Parathyroid adenoma (tissue), 2 donors: Measurements from ENCODE around the gene PNMA8C.

Source experiments
- H2AFZ ChIP-seq: fragments of 300-600 bp; sonication (generic); one replicate; pipeline ENCODE4 v1.7.0; 2017; ENCODE audit warnings: antibody characterized with exemption, mild to moderate bottlenecking
- H3K27ac ChIP-seq: fragments of 300-600 bp; sonication (generic); one replicate; pipeline ENCODE4 v1.7.0; 2017
- H3K27me3 ChIP-seq: fragments of 300-600 bp; sonication (generic); one replicate; pipeline ENCODE4 v1.7.0; 2017; ENCODE audit warnings: low read length; ENCODE audit not compliant: control insufficient read depth, insufficient read depth
- H3K36me3 ChIP-seq: fragments of 300-600 bp; sonication (generic); one replicate; pipeline ENCODE4 v1.7.0; 2017; ENCODE audit warnings: low read length; ENCODE audit not compliant: control insufficient read depth, insufficient read depth
- H3K4me1 ChIP-seq: fragments of 300-600 bp; sonication (generic); one replicate; pipeline ENCODE4 v1.7.0; 2017; ENCODE audit warnings: control low read depth
- H3K4me2 ChIP-seq: fragments of 300-600 bp; sonication (generic); one replicate; pipeline ENCODE4 v1.7.0; 2017; ENCODE audit warnings: low read length
- H3K4me3 ChIP-seq: fragments of 300-600 bp; sonication (generic); one replicate; pipeline ENCODE4 v1.7.0; 2017; ENCODE audit warnings: low read depth, low read length
- H3K79me2 ChIP-seq: fragments of 300-600 bp; sonication (generic); one replicate; pipeline ENCODE4 v1.7.0; 2017; ENCODE audit warnings: control low read depth
- H3K9ac ChIP-seq: fragments of 300-600 bp; sonication (generic); one replicate; pipeline ENCODE4 v1.7.0; 2017; ENCODE audit warnings: mild to moderate bottlenecking
- H3K9me3 ChIP-seq: fragments of 300-600 bp; sonication (generic); one replicate; pipeline ENCODE4 v1.7.0; 2017; ENCODE audit warnings: low read length; ENCODE audit not compliant: control insufficient read depth
- TF ChIP-seq, protein P1 (sequence below): fragments of 300-600 bp; sonication (generic); IDR thresholded peaks from one replicate; pipeline ENCODE4 v1.7.0; 2017; ENCODE audit warnings: antibody characterized with exemption, mild to moderate bottlenecking
- donor health status: primary hyperparathyroidism.

PNMA8C gene

DNA sequence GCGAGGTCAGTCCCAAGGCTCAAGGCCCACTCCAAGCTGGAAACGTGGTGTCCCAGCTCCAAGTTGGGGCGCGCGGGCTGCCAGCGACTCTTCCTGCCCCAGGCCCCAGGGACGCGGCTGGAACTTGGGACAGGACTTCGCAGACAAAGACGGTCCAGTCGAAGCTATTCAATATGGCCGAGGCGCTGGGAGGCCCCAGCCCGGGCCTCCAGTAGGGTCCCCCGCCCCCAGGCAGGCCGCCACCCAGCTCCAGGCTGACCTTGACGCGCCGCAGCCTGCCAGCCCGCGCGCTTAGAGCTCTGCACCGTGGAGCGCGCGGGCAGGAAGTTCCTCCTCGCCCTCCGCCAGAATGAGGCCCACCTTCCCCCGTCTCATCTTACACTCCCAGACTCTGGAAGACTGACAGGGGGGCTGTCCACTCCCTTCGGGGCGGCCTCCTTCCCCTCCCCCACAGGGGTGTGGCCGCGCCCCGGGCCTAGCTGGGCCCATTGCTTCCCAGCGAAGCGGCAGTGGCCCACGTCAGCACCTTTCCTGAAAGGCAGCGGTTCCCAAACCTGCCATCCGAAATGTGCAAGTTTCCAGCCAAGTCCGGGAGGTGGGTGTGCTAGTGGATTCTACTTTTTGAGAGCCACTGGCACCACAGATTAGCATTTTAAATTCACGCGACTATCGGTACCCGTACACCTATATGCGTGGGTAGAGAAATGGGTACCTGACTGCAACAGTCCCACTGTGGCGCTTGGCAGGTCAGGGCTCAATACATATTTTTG, 15.3 kb downstream of the PNMA8C start, which contains the start of gene CCDC8:
Gene CCDC8 (minus strand): TSS at position 303 of the 770 bp plus-strand sequence. CDS start 754 bp downstream, outside the sequence.
- H3K9ac ChIP-seq, result no peak within 1 kb of the TSS
- H3K27me3 ChIP-seq, result no peaks in the 10 kb centered on the region
- H3K4me1 ChIP-seq, result peaks cover 10% of the 10 kb centered on the region
- no peaks in the 10 kb centered on the region for H3K9me3 ChIP-seq
- H3K36me3 ChIP-seq, result no peaks in the 10 kb centered on the region
- H3K27ac ChIP-seq, result peak within 1 kb of the TSS; percentile 52
- peak within 1 kb of the TSS; percentile 81 for H2AFZ ChIP-seq
- H3K4me3 ChIP-seq, result peak within 1 kb of the TSS; percentile 95
- TF ChIP-seq, protein P1, sequence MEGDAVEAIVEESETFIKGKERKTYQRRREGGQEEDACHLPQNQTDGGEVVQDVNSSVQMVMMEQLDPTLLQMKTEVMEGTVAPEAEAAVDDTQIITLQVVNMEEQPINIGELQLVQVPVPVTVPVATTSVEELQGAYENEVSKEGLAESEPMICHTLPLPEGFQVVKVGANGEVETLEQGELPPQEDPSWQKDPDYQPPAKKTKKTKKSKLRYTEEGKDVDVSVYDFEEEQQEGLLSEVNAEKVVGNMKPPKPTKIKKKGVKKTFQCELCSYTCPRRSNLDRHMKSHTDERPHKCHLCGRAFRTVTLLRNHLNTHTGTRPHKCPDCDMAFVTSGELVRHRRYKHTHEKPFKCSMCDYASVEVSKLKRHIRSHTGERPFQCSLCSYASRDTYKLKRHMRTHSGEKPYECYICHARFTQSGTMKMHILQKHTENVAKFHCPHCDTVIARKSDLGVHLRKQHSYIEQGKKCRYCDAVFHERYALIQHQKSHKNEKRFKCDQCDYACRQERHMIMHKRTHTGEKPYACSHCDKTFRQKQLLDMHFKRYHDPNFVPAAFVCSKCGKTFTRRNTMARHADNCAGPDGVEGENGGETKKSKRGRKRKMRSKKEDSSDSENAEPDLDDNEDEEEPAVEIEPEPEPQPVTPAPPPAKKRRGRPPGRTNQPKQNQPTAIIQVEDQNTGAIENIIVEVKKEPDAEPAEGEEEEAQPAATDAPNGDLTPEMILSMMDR, result no peak
- H3K4me2 ChIP-seq, result peak within 1 kb of the TSS; percentile 99
- H3K79me2 ChIP-seq, result no peaks in the 10 kb centered on the region

DNA sequence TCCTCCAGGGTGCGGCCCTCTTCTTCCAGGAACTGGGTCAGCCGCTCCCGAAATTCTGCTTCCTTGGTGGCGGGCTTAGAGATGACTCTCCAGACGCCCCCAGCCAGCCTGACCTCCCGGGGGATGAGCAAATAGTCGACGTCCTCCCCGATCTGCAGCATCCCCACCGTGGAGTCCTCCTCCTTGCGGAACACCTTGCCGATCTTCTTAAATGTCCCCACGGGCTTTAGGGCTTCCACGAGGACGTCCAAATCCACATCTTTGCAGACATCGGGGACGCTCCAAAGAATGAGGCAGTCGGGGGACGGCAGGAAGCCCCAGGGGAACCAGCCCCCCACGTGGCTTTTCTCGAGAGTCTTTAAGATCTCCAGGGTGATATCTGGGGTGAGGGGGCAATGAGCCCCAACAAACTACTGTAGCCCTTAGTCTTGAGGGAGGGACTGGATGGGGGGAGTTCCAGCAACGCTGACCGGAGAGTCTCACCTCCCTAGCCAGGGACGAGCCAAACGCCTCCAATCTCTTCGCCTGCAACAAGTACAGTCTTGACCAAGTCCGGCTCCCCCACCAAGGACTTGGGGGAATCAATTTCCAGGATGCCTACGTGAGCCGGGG, 16.0 kb downstream of the PNMA8C start:
- no peak overlapping the region for H3K9ac ChIP-seq
- peak overlapping the region; percentile 41 for H3K27ac ChIP-seq
- peak overlapping the region; percentile 81 for H2AFZ ChIP-seq
- peaks cover 10% of the 10 kb centered on the region for H3K4me1 ChIP-seq
- no peaks in the 10 kb centered on the region for H3K36me3 ChIP-seq
- H3K4me3 ChIP-seq, result peak overlapping the region; percentile 95
- peak overlapping the region; percentile 99 for H3K4me2 ChIP-seq
- TF ChIP-seq, protein P1, result no peak
- no peaks in the 10 kb centered on the region for H3K79me2 ChIP-seq
- H3K27me3 ChIP-seq, result no peaks in the 10 kb centered on the region
- H3K9me3 ChIP-seq, result no peaks in the 10 kb centered on the region

DNA sequence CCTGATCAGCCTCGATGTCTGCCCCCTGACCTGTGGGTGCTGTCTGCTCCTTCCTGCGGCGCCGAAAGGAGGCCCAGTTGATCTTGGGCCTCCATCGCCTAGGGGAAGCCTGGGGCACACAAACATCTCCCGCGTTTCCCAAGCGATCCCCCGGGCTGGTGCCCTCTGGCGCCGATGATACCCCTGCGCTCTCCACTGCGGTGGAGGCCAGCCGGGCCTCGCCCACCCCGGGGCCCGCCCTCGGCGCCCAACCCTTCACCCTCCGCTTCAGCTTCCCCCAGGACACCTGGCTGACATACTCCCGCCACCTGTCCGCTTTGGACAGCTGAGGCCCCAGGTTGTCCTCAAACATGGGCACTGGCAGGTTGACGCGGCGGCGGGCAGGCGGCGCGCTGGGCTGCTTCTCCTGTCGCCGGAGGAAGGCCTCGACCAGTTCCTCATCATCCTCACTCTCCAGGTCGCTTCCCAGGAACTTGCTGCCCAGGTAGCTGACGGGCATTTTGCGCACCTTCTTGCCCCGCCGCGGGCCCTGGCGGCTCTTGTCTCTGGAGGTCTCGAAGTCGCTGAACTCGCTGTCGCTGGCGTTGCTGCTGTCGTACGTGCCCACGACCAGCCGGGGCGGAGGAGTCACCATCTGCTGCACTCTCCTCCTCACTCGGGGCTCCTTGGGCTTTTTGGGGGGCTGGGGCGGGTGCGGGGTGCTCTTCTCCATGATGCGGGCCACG, 16.6 kb downstream of the PNMA8C start:
- peak overlapping the region; percentile 99 for H3K4me2 ChIP-seq
- no peaks in the 10 kb centered on the region for H3K79me2 ChIP-seq
- H3K27ac ChIP-seq, result no peak overlapping the region
- peak overlapping the region; percentile 81 for H2AFZ ChIP-seq
- H3K9me3 ChIP-seq, result no peaks in the 10 kb centered on the region
- H3K9ac ChIP-seq, result no peak overlapping the region
- TF ChIP-seq, protein P1, result no peak
- peak overlapping the region; percentile 95 for H3K4me3 ChIP-seq
- peaks cover 10% of the 10 kb centered on the region for H3K4me1 ChIP-seq
- H3K27me3 ChIP-seq, result no peaks in the 10 kb centered on the region
- no peaks in the 10 kb centered on the region for H3K36me3 ChIP-seq

DNA sequence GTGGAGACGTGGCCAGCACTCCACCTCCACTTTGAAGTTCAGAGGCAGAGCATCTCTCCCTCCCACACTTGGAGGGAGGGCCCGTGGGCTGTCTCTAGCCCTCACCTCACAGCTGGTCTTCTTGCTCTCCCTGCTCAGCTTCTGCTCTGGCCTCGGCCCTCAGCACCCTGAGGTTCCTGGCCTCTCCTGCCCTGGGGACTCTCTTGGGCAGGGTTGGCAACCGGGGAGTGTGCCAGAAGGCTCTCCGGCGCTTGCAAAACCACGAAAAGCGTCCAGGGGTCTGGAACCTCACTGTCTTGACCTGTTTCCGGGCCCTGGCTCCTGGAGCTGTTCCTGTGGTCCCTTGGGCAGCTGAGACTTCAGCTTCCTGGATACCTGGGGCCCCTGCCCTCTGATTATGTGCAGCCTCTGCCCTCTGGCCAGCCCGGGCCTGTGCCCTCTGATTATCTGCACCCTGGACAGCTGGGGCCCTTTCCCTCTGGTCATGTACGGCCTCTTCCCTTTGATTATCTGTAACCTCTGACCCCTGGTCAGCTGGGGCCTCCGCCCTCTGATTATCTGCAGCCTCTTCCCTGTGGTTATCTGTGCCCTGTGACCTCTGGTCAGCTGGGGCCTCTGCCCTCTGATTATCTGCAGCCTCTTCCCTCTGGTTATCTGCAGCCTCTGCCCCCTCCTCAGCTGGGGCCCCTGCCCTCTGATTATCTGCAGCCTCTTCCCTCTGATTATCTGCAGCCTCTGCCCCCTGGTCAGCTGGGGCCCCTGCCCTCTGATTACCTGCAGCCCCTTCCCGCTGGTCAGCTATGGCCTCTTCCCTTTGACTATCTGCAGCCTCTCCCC, 17.4 kb downstream of the PNMA8C start:
- no peak overlapping the region for H3K9ac ChIP-seq
- H3K36me3 ChIP-seq, result no peaks in the 10 kb centered on the region
- H3K79me2 ChIP-seq, result no peaks in the 10 kb centered on the region
- peak overlapping the region; percentile 95 for H3K4me3 ChIP-seq
- TF ChIP-seq, protein P1, result no peak
- peaks cover 10% of the 10 kb centered on the region for H3K4me1 ChIP-seq
- H3K27me3 ChIP-seq, result no peaks in the 10 kb centered on the region
- H3K27ac ChIP-seq, result no peak overlapping the region
- H2AFZ ChIP-seq, result no peak overlapping the region
- peak overlapping the region; percentile 99 for H3K4me2 ChIP-seq
- H3K9me3 ChIP-seq, result no peaks in the 10 kb centered on the region
